ENCODE results near the gene ACOXL. TPM values are rescaled to one million over a fixed set of nuclear protein-coding genes. Genes with fewer than 3 reads are reported as not detected.

ACOXL gene
- total and polyA plus RNA-seq, 3 experiments from 2014 or later, result 0.27 TPM; not detected in 2

- H3K4me3 Mint-ChIP-seq, result peak overlapping the region; percentile 0 to 76 (median 41)
- POLR2A ChIA-PET, result no interaction called here
- Histone ChIP-seq H3K27me3 (ENCODE audit: insufficient read depth, low read length, poor library complexity, severe bottlenecking) (no peaks in the 10 kb centered on the region), H3K27ac (ENCODE audit: low read depth, low read length) (no peak overlapping the region), H3K36me3 (ENCODE audit: insufficient read depth, low read length) (no peaks in the 10 kb centered on the region), H3K4me3 (ENCODE audit: low read length) (no peak overlapping the region), H3K4me1 (ENCODE audit: insufficient read depth, low read length) (peaks cover 17% of the 10 kb centered on the region), H3K9me3 (ENCODE audit: low read length) (no peaks in the 10 kb centered on the region)
- peak in 4 of 5 donors; percentile 5 to 61 (median 29) for DNase-seq
- H3K27me3 Mint-ChIP-seq, result peaks cover 3 to 6% of the 10 kb centered on the region in 2 donors
- no peaks in the 10 kb centered on the region for H3K9me3 Mint-ChIP-seq
- H3K27ac Mint-ChIP-seq, result peak overlapping the region in 7 of 8 donors; percentile 4 to 66 (median 30)
- peaks cover 16 to 19% (median 17%) of the 10 kb centered on the region in 3 donors for H3K4me1 Mint-ChIP-seq
- CTCF ChIA-PET, result no interaction called here
- H3K36me3 Mint-ChIP-seq, result no peaks in the 10 kb centered on the region
Measured at GRCh38 chr2:110748489-110748867, 16.1 kb downstream of the ACOXL start.

GRCh38 chr2:110751642-110752041, 19.3 kb downstream of the ACOXL start:
- H3K9me3 ChIP-seq (ENCODE audit: low read length), result no peaks in the 10 kb centered on the region
- H3K4me1 ChIP-seq (ENCODE audit: insufficient read depth, low read length), result peaks cover 17% of the 10 kb centered on the region
- no peaks in the 10 kb centered on the region for H3K27me3 Mint-ChIP-seq
- H3K27ac Mint-ChIP-seq, result no peak overlapping the region
- H3K27me3 ChIP-seq (ENCODE audit: insufficient read depth, low read length, poor library complexity, severe bottlenecking), result no peaks in the 10 kb centered on the region
- DNase-seq, result no peak
- H3K4me1 Mint-ChIP-seq, result peaks cover 16 to 19% (median 17%) of the 10 kb centered on the region in 3 donors
- H3K36me3 Mint-ChIP-seq, result no peaks in the 10 kb centered on the region
- POLR2A ChIA-PET, result no interaction called here
- H3K27ac ChIP-seq (ENCODE audit: low read depth, low read length), result no peak overlapping the region
- H3K9me3 Mint-ChIP-seq, result no peaks in the 10 kb centered on the region
- H3K4me3 ChIP-seq (ENCODE audit: low read length), result no peak overlapping the region
- H3K4me3 Mint-ChIP-seq, result no peak overlapping the region
- CTCF ChIA-PET, result no interaction called here
- H3K36me3 ChIP-seq (ENCODE audit: insufficient read depth, low read length), result no peaks in the 10 kb centered on the region

GRCh38 chr2:110752871-110753270, 20.5 kb downstream of the ACOXL start:
- Histone ChIP-seq H3K36me3 (ENCODE audit: insufficient read depth, low read length) (no peaks in the 10 kb centered on the region), H3K27me3 (ENCODE audit: insufficient read depth, low read length, poor library complexity, severe bottlenecking) (no peaks in the 10 kb centered on the region), H3K4me1 (ENCODE audit: insufficient read depth, low read length) (peaks cover 8% of the 10 kb centered on the region), H3K4me3 (ENCODE audit: low read length) (no peak overlapping the region), H3K27ac (ENCODE audit: low read depth, low read length) (no peak overlapping the region), H3K9me3 (ENCODE audit: low read length) (no peaks in the 10 kb centered on the region)
- peaks cover 0 to 9% of the 10 kb centered on the region in 2 donors for H3K27me3 Mint-ChIP-seq
- no peaks in the 10 kb centered on the region for H3K36me3 Mint-ChIP-seq
- peaks cover 11% of the 10 kb centered on the region in 3 donors for H3K4me1 Mint-ChIP-seq
- no peak overlapping the region for H3K4me3 Mint-ChIP-seq
- no peaks in the 10 kb centered on the region for H3K9me3 Mint-ChIP-seq
- H3K27ac Mint-ChIP-seq, result no peak overlapping the region
- CTCF ChIA-PET, result no interaction called here
- DNase-seq, result no peak
- POLR2A ChIA-PET, result no interaction called here

- ChIA-PET POLR2A (no interaction called here), CTCF (interaction anchor here (1.0 to 1.5 kb wide), 2 partner anchors 9 to 68 kb away, joined by 3 to 7 read pairs; no protein-coding TSS in a partner anchor)
- Histone ChIP-seq H3K4me1 (ENCODE audit: insufficient read depth, low read length) (no peaks in the 10 kb centered on the region), H3K27ac (ENCODE audit: low read depth, low read length) (no peak overlapping the region), H3K27me3 (ENCODE audit: insufficient read depth, low read length, poor library complexity, severe bottlenecking) (no peaks in the 10 kb centered on the region), H3K36me3 (ENCODE audit: insufficient read depth, low read length) (no peaks in the 10 kb centered on the region), H3K4me3 (ENCODE audit: low read length) (no peak overlapping the region), H3K9me3 (ENCODE audit: low read length) (no peaks in the 10 kb centered on the region)
- no peaks in the 10 kb centered on the region for H3K4me1 Mint-ChIP-seq
- peaks cover 3 to 28% of the 10 kb centered on the region in 2 donors for H3K27me3 Mint-ChIP-seq
- H3K27ac Mint-ChIP-seq, result no peak overlapping the region
- H3K9me3 Mint-ChIP-seq, result peaks cover 6 to 12% (median 8%) of the 10 kb centered on the region in 5 donors
- H3K36me3 Mint-ChIP-seq, result peaks cover 0 to 4% (median 0%) of the 10 kb centered on the region in 3 donors
- no peak overlapping the region for H3K4me3 Mint-ChIP-seq
- DNase-seq, result peak in 1 of 5 donors; percentile 15
Measured at GRCh38 chr2:110755491-110756078, 23.2 kb downstream of the ACOXL start.

- CTCF ChIA-PET, result no interaction called here
Measured at GRCh38 chr2:110759411-110759810, 27.0 kb downstream of the ACOXL start.

GRCh38 chr2:110764931-110765330, 32.6 kb downstream of the ACOXL start:
- DNase-seq, result no peak
- no peak overlapping the region for H3K27ac ChIP-seq (ENCODE audit: low read depth, low read length)
- H3K27me3 ChIP-seq (ENCODE audit: insufficient read depth, low read length, poor library complexity, severe bottlenecking), result no peaks in the 10 kb centered on the region
- Mint-ChIP-seq H3K27me3 (peaks cover 10 to 36% of the 10 kb centered on the region in 2 donors), H3K9me3 (peaks cover 0 to 8% (median 0%) of the 10 kb centered on the region in 5 donors), H3K4me1 (no peaks in the 10 kb centered on the region), H3K27ac (no peak overlapping the region), H3K4me3 (no peak overlapping the region), H3K36me3 (peaks cover 0 to 14% (median 1%) of the 10 kb centered on the region in 3 donors)
- no peak overlapping the region for H3K4me3 ChIP-seq (ENCODE audit: low read length)
- CTCF ChIA-PET, result interaction anchor here (2.2 kb wide), 1 partner anchor 9 kb away, joined by 7 read pairs; no protein-coding TSS in a partner anchor
- no peaks in the 10 kb centered on the region for H3K36me3 ChIP-seq (ENCODE audit: insufficient read depth, low read length)
- POLR2A ChIA-PET, result no interaction called here
- no peaks in the 10 kb centered on the region for H3K9me3 ChIP-seq (ENCODE audit: low read length)
- H3K4me1 ChIP-seq (ENCODE audit: insufficient read depth, low read length), result no peaks in the 10 kb centered on the region

More at GRCh38 chr2:110759411-110759810, 27.0 kb downstream of the ACOXL start:
- H3K9me3 ChIP-seq (ENCODE audit: low read length), result no peaks in the 10 kb centered on the region
- no peaks in the 10 kb centered on the region for H3K4me1 ChIP-seq (ENCODE audit: insufficient read depth, low read length)
- no peaks in the 10 kb centered on the region for H3K27me3 ChIP-seq (ENCODE audit: insufficient read depth, low read length, poor library complexity, severe bottlenecking)
- peaks cover 0 to 7% (median 1%) of the 10 kb centered on the region in 3 donors for H3K36me3 Mint-ChIP-seq
- no peak overlapping the region for H3K4me3 Mint-ChIP-seq
- H3K27ac ChIP-seq (ENCODE audit: low read depth, low read length), result no peak overlapping the region
- H3K4me1 Mint-ChIP-seq, result no peaks in the 10 kb centered on the region
- H3K36me3 ChIP-seq (ENCODE audit: insufficient read depth, low read length), result no peaks in the 10 kb centered on the region
- POLR2A ChIA-PET, result no interaction called here
- no peak for DNase-seq
- no peak overlapping the region for H3K27ac Mint-ChIP-seq
- H3K9me3 Mint-ChIP-seq, result peaks cover 6 to 12% (median 9%) of the 10 kb centered on the region in 5 donors
- H3K4me3 ChIP-seq (ENCODE audit: low read length), result no peak overlapping the region
- peaks cover 3 to 43% of the 10 kb centered on the region in 2 donors for H3K27me3 Mint-ChIP-seq

GRCh38 chr2:110766291-110766690, 33.9 kb downstream of the ACOXL start:
- Mint-ChIP-seq H3K27me3 (peaks cover 13 to 39% of the 10 kb centered on the region in 2 donors), H3K27ac (no peak overlapping the region), H3K4me3 (no peak overlapping the region), H3K9me3 (peaks cover 0 to 6% (median 0%) of the 10 kb centered on the region in 5 donors), H3K36me3 (peaks cover 0 to 14% (median 1%) of the 10 kb centered on the region in 3 donors), H3K4me1 (no peaks in the 10 kb centered on the region)
- Histone ChIP-seq H3K27me3 (ENCODE audit: insufficient read depth, low read length, poor library complexity, severe bottlenecking) (no peaks in the 10 kb centered on the region), H3K4me1 (ENCODE audit: insufficient read depth, low read length) (no peaks in the 10 kb centered on the region), H3K4me3 (ENCODE audit: low read length) (no peak overlapping the region), H3K9me3 (ENCODE audit: low read length) (no peaks in the 10 kb centered on the region), H3K27ac (ENCODE audit: low read depth, low read length) (no peak overlapping the region), H3K36me3 (ENCODE audit: insufficient read depth, low read length) (no peaks in the 10 kb centered on the region)
- no peak for DNase-seq
- ChIA-PET CTCF (no interaction called here), POLR2A (no interaction called here)

- peaks cover 0 to 14% (median 0%) of the 10 kb centered on the region in 3 donors for H3K36me3 Mint-ChIP-seq
- Histone ChIP-seq H3K27me3 (ENCODE audit: insufficient read depth, low read length, poor library complexity, severe bottlenecking) (no peaks in the 10 kb centered on the region), H3K4me1 (ENCODE audit: insufficient read depth, low read length) (no peaks in the 10 kb centered on the region), H3K27ac (ENCODE audit: low read depth, low read length) (no peak overlapping the region), H3K9me3 (ENCODE audit: low read length) (no peaks in the 10 kb centered on the region), H3K4me3 (ENCODE audit: low read length) (no peak overlapping the region), H3K36me3 (ENCODE audit: insufficient read depth, low read length) (no peaks in the 10 kb centered on the region)
- H3K4me3 Mint-ChIP-seq, result no peak overlapping the region
- POLR2A ChIA-PET, result no interaction called here
- DNase-seq, result no peak
- H3K9me3 Mint-ChIP-seq, result peaks cover 0 to 6% (median 0%) of the 10 kb centered on the region in 5 donors
- H3K4me1 Mint-ChIP-seq, result no peaks in the 10 kb centered on the region
- CTCF ChIA-PET, result no interaction called here
- H3K27me3 Mint-ChIP-seq, result peaks cover 21 to 35% of the 10 kb centered on the region in 2 donors
- no peak overlapping the region for H3K27ac Mint-ChIP-seq
Measured at GRCh38 chr2:110768591-110768990, 36.2 kb downstream of the ACOXL start.

Measured in CD8-positive, alpha-beta memory T cell (primary cell).